ENCODE measurements around the gene NTM.

Gene NTM

GRCh38 chr11:131687291-131688047 lies 317.1 kb downstream of the NTM start:
- no peak for DNase-seq (ENCODE audit: low read depth, low spot score)

DNA sequence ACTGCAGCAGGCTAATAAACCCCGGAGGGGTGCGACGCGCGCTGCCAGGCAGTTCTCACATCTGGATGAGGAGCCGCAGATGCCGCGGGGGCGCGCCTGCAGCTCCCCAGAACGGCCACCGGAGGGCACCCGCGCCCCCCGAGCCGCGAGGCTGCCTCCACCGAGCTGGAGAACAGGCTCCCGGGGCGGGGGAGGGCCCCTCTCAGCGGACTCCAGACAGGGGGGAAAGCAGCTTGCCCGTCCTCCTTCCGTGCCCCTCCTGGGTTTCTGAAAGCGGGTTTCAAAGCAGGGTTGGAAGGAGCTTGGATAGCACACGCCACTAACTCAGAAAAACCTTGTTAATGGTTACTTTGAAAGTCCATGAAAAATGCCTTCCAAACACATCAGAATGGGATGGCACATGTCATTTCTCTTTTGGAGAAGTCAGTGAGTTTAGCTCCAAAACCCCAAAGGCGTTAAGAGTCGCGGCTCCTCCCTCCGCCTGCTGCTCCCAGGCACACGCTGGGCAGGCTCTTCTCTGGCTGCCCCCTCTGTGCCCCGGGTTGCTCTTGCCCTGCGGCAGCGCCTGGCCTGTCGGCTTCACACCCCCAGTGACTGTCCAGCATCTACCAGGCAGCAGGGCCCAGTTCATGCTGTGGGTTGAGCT lies 317.8 kb downstream of the NTM start:
- DNase-seq (ENCODE audit: low read depth, low spot score): no peak

DNA sequence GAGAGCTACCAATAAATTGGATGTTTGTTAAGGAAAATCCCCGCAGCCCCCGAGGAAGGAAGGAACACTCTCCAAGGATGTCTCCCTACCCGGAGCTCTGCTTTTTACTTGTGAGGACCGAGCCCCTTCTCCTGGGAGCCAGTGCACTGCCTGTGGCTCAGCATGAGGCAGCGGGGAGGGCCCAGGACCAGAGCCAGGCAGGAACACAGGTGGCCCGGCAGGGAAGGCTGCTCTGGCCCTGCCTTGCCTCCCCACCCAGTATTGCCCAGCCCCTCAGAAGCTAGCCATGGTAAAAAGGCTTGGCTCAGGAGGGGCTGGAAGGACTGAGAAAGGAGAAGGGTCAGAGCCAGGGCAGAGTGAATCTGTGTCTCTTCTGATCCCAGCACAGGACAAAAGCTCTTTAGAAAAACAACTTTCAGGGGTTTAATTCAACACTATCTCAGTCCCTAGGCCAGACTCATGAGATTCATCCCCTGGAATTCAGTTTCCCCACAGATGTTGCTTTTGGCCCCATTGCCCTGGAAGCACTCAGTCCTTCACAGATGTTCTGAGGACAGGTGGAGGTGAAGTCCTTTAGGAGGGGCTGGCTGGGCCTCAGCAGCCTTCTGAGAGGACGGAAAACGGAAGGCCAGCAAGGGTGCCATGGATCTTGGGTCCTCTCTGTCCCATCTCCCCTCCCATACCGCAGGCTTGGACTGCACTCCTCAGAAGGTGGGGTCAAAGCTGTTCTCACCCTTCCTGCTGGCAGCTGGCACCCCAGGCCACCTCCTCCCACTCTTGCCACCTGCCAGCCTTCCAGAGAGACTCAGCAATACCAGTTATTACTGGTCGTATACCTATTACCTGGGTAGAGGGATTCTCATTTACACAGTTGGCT lies 318.9 kb downstream of the NTM start:
- no peak for DNase-seq (ENCODE audit: low read depth, low spot score)

DNA sequence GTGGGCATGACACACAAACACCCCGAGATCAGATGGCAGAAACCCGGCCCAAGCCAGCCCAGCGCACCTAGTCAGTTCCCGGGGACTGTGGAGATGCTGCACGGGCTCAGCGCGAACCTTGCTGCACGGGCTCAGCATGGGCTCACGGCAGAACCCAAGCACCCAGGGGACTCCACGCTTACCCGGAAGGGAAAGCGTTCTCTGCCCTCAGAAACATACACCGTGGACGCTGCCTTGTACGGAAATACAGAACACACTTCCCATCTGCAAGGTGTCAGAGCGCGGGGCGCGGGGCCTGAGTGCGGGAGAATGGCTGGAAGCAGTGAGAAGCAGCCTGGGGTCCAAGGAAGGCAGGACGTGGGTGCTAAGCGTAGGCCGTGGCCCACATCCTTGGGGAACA lies 319.9 kb downstream of the NTM start:
- DNase-seq (ENCODE audit: low read depth, low spot score): no peak

DNA sequence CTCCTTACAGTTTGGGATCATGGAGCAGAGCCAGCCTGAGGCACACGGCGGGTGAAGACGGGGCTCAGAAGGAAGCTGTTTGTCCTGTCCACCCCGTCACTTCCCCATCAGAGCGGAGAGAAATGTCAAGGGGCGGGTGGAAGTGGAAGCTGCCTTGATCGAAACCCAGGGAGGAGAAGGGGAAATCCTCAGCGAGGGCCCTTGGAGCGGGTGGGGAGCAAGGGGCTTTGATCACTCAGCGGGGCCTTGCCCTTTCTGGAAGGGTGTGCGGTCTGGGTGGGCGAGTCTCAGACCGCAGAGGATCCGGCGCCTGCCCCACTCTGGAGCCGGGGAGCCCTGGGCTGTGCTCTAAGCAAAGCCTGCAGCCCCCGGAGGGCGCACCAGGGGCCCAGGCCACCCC lies 320.4 kb downstream of the NTM start:
- no peak for DNase-seq (ENCODE audit: low read depth, low spot score)

DNA sequence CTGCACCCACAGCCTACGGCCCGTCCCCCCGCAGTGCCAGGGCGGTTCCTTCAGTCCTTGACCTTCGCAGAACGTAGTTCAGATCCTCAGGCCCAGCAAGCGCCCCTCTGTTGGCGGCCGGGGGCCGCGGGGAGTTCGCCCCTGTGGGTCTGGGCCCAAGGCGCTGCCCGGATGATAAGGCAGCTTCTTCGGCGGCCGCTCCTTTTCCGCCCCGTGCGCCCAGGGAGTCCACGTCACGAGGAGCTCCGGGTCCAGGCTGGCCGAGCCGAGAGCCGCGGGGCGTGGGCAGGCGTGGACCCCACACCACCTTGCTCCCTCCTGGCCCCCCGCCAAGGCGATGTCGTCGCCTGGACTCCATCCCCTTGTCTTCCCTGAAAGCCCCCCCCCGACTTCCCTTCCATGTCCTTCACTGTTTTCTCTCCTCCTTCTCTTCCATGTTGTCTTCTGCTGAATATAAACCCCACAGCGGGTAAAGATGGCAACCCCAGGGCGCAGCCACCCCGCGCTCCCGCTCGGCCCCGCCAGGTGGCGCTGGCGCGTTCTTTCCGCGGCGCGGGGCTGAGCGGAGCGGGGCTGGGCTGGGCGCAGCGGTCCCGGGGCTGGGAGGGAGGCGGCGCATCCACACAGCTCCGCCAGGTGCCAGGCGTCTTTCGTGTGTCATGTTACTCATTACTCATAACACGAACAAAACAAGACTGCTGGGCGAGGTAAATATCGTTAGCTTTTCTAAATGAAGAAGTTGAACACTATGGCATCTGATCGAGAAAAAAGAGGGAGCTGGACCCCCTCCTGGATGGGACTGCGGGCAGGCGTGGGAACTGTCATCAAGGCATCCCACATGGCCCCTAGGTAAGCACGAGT lies 321.0 kb downstream of the NTM start:
- no peak for DNase-seq (ENCODE audit: low read depth, low spot score)

- no peak for DNase-seq (ENCODE audit: low read depth, low spot score)
Observed at GRCh38 chr11:131692151-131692550, 321.7 kb downstream of the NTM start.

DNA sequence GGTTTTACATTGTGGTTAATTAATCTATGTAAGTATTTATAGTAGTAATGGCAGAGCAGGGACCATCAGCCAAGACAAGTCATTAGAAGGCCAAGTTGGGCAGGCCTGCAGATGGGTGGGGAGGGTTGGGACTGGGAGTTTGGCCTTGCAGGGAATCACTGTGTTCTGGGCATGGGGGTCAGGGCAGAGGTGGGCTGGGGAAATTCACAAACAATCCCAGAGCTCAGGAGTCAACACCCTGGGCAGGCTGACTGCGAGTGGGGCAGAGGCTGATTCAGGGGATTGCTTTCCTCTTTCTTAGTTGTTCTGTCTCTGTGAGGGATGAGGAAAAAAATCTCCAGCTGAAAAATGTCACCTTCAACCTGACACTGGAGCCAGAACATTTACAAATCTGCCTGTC lies 322.5 kb downstream of the NTM start:
- DNase-seq (ENCODE audit: low read depth, low spot score): no peak

GRCh38 chr11:131693756-131694155 lies 323.3 kb downstream of the NTM start:
- no peak for DNase-seq (ENCODE audit: low read depth, low spot score)

GRCh38 chr11:131694526-131695424 lies 324.4 kb downstream of the NTM start:
- DNase-seq (ENCODE audit: low read depth, low spot score): peak; percentile 30

- DNase-seq (ENCODE audit: low read depth, low spot score): no peak
Observed at GRCh38 chr11:131695889-131696429, 325.5 kb downstream of the NTM start.

DNA sequence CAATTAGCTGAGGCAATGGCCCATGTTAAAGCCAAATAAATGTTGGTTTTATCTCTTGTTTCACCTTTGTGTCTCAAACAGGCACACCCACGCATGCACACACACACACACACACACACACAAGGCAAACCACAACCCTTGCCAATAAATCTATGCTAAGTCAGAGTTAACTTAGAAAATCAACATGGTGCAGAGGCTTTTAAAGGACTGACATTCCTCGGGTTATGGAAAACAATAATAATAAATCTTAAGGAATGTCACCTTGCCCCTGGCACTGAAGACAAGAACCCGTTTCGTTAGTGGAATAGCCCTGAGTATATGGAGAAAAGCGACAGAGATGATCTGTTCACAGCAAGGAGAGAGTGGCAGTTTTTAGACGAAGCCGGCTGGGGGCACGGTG lies 326.3 kb downstream of the NTM start:
- DNase-seq (ENCODE audit: low read depth, low spot score): no peak

DNA sequence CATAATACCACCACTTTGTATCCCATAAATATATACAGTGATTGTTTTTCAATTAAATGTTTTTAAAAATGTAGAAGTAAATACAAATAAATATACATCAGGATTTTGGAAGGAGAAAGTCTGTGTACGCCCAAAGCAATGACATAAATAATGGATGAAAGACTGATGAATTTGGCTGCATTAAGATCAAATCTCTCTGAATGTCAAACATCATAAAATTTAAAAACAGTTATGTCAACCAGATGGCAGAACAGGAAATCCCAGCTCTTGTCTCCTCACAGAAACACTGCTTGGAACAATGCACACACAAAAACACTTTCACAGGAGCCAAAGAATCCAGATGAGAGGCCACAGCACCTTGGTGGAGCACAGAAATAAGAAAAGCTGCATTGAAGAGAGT lies 332.9 kb downstream of the NTM start:
- no peak for DNase-seq (ENCODE audit: low read depth, low spot score)

DNA sequence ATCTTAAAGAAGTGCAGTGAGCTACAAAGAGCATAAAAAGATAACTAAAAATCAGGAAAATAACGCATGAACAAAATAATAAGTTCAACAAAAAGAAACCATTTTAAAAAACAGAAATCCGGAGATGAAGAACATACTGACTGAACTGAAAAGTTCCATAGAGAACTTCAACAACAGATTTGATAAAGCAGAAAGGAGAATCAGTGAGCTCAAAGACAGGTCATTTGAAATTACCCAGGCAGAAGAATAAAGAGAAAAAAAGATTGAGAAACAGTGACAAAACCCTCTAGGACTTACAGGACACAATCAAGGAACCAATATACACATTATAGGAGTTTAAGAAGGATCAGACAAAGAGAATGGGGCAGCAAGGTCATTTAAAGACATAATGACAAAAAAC lies 334.3 kb downstream of the NTM start:
- no peak for DNase-seq (ENCODE audit: low read depth, low spot score)

- DNase-seq (ENCODE audit: low read depth, low spot score): no peak
Observed at GRCh38 chr11:131710511-131710910, 340.1 kb downstream of the NTM start.

- no peak for DNase-seq (ENCODE audit: low read depth, low spot score)
Observed at GRCh38 chr11:131712897-131713296, 342.5 kb downstream of the NTM start.

GRCh38 chr11:131713529-131714134 lies 343.2 kb downstream of the NTM start:
- DNase-seq (ENCODE audit: low read depth, low spot score): no peak

- DNase-seq (ENCODE audit: low read depth, low spot score): no peak
Observed at GRCh38 chr11:131717616-131718015, 347.2 kb downstream of the NTM start.

GRCh38 chr11:131723088-131723487 lies 352.7 kb downstream of the NTM start:
- no peak for DNase-seq (ENCODE audit: low read depth, low spot score)
